Activated CD4-positive, CD25-positive, alpha-beta regulatory T cell treated with anti-CD3 and anti-CD28 coated beads, Interleukin-2, amount 50 U/mL, for 16 hours (primary cell): ENCODE results near the gene TIE1.

ENCODE experiments used
- DNase-seq: peaks from one replicate; pipeline ENCODE4 v3.0.0-alpha.2; 2020; ENCODE audit warnings: low read depth, low spot score

Gene TIE1

GRCh38 chr1:43300378-43301094 is at the start of gene TIE1:
TIE1 (plus strand) TSS chr1:43300982; CDS start chr1:43301072, 90 bp downstream.
- no peak for DNase-seq

GRCh38 chr1:43251024-43251423 is 49.8 kb upstream of the TIE1 start:
- no peak for DNase-seq

DNA sequence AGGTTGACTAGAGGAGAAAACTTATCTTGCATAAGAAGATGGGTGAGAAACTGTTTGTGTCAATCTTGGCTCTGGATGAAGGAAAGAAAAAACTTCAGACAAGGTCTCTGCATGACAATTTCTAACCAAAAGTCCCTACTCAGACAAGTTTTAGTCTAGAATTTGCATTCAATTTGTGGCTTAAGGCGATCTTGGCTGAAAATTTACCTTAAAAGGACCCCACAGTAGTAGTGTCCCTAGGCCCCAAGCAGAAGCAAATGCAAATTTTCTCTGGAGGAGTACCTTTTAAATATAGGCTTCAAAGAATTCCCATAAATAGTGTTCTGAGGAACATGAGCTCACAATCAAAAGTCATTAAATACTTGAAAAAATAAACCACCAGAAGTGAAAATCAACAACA is 48.6 kb upstream of the TIE1 start:
- no peak for DNase-seq

GRCh38 chr1:43253173-43253572 is 47.6 kb upstream of the TIE1 start:
- DNase-seq = no peak

DNA sequence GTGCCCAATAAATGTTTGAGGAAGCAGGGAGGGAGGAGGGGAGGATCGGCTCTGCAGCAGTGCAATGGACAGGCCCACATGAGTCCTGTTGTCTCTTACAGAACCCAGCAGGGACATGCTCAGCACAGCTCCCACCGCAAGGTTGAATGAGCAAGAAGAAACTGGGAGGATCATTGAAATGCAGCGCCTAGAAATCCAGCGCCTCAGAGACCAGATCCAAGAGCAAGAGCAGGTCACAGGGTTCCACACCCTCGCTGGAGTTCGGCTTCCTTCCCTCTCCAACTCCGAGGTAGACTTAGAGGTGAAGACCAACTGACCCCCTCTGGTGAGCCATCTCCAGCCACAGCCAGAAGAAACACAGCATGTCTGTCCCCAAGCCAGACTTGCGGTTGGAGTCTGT is 46.9 kb upstream of the TIE1 start:
- no peak for DNase-seq

DNA sequence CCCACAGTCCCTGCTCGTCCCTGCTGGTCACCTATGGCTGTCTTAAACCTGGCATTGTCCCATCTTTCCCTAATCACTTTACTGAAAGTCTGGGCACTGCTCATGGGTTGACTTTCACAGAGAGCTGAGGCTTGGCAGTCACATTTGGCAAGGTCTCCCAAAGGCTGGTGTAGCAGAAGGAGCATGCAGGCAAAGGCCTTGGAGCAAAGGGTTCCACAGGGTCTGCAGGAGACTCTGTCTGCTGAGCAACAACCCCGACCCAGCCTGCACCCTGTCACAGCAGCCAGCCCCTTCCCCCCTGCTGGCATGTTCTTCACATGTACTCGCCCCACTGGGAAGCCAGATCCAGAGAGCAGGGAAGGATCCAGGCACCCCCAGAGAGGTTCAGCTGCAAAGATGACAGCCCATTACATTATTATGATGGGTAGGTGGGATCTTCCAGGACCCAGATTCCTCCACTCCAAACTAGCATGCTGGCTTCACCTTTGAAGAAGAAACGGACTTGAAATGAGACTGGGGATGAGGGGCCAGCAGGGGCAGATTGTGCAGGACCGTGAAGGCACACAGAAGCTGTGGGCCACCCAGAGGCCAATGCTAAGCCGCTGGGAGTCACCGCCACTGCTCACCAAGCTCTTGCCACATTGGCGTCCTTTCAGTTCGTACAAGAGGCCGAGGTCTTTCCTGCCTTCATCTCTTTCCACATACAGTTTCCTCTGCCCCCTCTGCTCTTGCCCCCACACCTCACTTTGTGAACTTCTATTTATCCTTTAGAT is 45.2 kb upstream of the TIE1 start:
- no peak for DNase-seq

GRCh38 chr1:43256675-43257570 is 43.9 kb upstream of the TIE1 start:
- no peak for DNase-seq

DNA sequence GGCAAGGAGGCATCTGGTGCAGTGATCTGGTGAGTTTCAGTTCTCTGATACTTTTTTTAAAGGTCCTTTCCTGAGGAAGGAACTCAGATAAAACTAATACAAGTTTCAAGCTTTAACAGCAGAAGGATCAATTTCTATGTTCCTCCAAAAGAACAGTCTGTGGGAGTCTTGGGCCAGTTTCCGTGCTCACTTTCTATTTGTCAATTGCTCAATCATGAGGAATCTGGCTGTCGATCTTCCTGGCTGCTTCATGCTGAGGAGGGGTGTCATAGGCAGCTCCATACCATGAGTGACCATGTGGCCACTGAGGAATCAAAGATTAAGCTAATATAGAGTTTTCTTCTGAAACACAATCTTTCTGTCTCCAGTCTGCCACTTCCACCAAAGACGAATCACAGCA is 42.4 kb upstream of the TIE1 start:
- DNase-seq = no peak

DNA sequence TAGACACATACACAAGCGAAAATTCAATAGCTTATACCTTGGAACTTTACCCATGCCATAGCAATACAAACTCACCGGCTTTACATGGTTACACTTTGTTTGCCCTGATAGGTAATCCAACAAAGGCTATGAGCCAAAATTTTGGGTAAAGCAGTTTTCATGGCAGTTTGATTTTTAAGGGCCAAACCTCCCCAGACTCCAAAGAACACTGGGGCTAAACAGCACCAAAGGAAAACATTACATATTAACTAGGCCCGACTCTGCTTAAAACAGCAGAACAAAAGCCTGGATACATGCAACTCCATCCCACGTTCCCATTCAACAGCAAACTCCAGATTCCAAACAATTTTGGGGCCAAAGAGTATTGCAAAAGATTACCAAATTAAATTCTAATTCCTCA is 35.4 kb upstream of the TIE1 start:
- DNase-seq = no peak

- DNase-seq = no peak
Measured at GRCh38 chr1:43266881-43267280, 33.9 kb upstream of the TIE1 start.

- no peak for DNase-seq
Measured at GRCh38 chr1:43267291-43267805, 33.4 kb upstream of the TIE1 start.

DNA sequence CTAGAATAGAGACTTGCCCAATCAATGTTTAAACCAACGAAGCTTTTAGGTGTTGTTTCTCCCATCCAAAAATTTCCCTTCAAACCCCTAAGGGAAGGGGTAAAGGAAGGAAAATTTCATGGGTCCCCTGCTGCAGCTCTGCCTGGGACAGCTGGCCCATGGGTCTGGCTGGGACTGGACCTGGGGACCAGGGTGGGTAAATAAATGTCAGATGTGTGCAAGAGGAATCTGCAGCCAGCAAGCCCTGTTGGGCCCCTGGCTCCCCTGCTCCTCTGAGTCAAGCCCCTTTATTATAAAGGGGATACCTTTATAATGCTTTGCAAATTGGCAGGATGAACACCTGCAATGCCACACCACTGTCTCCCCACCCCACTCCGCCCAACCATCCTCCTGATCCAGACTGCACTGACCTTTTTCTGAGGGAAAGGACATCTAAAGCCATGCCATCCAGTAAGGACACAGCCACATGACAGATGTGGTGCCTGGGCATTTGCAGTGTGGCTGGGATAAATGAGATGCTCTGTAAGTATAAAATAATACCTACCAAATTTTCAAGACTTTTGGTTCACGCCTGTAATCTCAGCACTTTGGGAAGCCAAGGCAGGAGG is 32.9 kb upstream of the TIE1 start:
- no peak for DNase-seq

DNA sequence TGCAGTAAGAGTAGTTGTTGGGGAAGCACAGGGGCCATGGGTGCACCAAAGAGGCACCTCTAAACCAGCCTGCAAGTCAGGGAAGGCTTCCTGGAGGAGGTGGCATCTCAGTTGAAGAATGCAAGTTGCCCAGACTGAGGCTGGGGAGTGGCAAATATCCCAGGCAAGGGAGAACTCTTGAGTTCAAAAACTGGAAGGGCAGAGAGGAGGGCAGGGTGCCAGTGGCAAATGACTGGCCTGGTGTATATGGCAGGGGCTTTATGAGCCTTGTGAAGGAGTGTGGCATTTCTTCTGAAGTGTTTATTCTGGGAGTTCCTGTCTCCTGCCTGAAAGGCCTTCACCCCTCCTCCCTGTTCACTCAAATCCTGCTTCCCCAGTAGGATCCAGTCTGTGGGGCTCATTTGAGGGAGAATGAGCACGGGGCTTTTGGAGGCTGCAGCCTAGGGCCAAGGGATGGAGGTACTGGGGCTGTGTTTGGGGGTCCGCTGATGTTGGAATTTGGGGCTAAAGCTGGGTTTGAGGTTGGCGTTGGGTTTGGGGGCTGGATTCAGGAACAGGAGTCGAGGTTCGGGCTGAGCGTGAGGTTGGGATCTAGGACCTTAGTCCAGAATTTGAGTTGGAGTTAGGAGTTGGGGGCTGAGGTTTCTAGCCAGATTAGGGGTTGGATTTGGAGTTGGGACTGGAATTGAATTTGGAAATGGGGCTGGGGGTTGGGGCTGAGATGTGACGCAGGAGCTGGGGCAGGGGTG is 31.0 kb upstream of the TIE1 start, which contains the start of gene TMEM125:
Gene TMEM125, plus strand, starts transcription at position 357 of the 749 bp plus-strand sequence. CDS start 2,740 bp downstream, outside the sequence.
- DNase-seq = no peak

GRCh38 chr1:43270421-43271095 is 30.2 kb upstream of the TIE1 start:
- no peak for DNase-seq

DNA sequence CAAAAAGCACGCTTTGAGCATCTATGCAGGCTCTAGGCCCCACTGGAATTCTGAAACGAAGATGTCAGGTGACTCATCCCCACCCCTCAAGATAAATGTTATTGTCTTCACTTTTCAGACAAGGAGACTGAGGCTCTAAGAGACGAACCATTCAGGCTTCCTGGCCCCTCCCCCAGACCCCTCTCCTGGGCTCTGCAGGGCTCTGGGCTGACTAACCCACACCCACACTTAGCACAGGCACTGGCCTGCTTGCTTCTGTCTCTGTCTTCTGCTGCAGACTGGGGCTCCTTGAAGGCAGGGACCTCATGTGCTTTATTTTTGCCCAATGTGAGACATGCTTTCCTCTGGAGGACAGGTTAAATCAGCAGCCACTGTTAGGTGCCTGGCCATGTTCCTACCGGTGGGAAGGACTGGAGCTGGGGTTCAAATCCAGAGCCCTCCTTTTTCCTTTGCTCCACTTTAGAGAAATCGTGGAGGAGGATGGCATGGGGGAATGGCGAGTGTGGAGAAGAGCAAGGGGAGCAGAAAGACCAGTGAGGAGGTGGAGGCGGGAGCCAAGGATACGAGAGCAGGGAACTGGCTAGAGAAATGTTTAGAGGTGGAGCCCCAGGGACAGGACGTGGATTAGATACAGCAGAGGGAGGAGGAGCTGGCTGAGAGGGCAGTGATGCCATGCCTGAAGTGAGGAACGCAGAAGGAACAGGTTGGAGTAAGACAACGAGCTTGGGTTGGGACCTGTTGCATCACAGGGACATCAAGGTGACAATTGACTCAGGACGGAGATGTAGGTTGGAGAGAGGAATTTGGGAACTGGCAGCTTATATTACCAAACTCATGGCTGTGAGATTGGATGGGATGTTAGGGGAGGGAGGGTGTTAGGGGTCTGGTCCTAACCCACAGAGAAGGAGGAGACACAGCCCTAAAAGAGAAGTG is 29.3 kb upstream of the TIE1 start:
- no peak for DNase-seq

DNA sequence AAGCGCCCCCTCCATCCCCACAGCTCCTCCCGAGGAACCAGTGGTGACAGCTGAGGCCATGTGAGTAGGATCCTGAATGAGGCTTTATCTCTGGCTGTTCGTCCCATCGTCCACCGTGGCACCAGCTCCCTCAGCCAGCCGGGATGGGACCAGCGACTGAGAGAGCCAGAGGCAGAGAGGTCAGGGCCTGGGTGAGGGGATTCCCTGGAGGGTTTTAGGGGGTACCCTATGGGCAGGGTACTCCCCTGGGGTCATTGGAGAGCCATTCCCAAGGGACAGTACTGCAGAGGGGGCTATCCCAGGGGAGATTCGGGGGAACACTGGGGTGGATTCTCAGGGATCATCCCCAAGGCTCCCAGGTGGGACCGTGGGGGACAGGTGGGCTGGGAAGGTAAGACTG is 28.6 kb upstream of the TIE1 start:
- DNase-seq = no peak

GRCh38 chr1:43272576-43273571 is 27.9 kb upstream of the TIE1 start:
- no peak for DNase-seq

- no peak for DNase-seq
Measured at GRCh38 chr1:43273708-43274107, 27.1 kb upstream of the TIE1 start.
